ENCODE measurements around the gene MAP2K1.
"Not testable (repeated sequence)": the region's sequence is repeated elsewhere in the genome, so short reads cannot be mapped to it uniquely, and the experiment has no call there.

The MAP2K1 gene

GRCh38 chr15:66393037-66393436 is 6.3 kb downstream of the MAP2K1 start:
- DNase-seq (ENCODE audit: low read depth in 2 of 2), result not testable (repeated sequence)

DNA sequence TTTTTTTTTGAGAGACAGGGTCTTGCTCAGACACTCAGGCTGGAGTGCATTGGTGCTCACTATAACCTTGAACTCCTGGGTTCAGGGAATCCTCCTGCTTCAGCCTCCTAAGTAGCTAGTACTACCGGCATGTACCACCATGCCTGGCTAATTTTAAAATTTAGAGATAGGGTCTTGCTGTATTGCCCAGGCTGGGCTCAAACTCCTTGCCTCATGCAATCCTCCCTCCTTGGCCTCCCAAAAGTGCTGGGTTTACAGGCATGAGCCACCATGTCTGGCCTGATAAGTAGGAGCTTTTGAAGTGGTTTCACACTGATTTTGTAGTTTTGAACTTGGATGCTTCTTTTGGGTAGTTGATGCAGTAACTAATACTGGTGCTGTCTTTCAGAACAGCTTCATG is 7.8 kb downstream of the MAP2K1 start:
- DNase-seq (ENCODE audit: low read depth in 2 of 2), result no peak

GRCh38 chr15:66394915-66395314 is 8.2 kb downstream of the MAP2K1 start:
- no peak for DNase-seq (ENCODE audit: low read depth in 2 of 2)

DNA sequence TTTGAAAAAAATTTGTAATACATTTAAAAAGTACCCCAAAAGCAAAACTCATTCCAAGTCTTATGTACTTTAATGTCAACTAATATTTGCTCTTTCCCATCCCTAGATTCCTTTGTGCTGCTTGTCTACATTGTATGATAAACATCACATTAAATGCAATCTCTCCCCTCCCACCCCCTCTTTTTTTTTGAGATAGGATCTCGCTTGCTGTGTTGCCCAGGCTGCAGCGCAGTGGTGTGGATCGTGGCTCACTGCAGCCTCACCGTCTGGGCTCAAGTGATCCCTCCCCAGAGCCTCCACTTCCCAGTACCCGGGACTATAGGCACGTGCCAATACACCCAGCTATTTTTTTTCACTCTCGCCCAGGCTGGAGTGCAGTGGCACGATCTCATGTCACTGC is 12.6 kb downstream of the MAP2K1 start:
- no peak for DNase-seq (ENCODE audit: low read depth in 2 of 2)

DNA sequence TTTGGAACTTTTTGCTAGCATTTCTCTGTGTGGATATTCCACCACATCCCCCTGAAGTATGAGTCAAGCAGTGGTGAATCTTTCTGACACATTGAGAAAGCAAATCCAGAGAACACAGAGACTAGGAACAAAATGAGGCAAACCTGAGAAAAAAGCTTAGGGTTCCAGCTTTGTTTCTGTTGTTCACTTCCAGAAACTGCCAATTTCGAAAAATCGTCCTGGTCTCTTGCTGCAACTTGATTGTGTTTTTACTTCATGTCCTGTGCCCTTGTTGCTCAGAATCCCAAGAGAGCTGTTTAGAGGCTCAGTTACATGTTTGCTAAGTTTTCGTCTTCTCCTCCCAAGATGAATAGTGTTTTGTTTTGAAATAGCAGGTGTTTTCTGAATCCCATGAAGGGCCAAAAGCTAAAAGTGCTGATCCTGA is 13.7 kb downstream of the MAP2K1 start:
- no peak for DNase-seq (ENCODE audit: low read depth in 2 of 2)

- DNase-seq (ENCODE audit: low read depth in 2 of 2), result no peak
Measured at GRCh38 chr15:66401130-66402021, 14.7 kb downstream of the MAP2K1 start.

- no peak for DNase-seq (ENCODE audit: low read depth in 2 of 2)
Measured at GRCh38 chr15:66402761-66403284, 16.1 kb downstream of the MAP2K1 start.

GRCh38 chr15:66403323-66403722 is 16.6 kb downstream of the MAP2K1 start:
- no peak for DNase-seq (ENCODE audit: low read depth in 2 of 2)

GRCh38 chr15:66404122-66404521 is 17.4 kb downstream of the MAP2K1 start:
- DNase-seq (ENCODE audit: low read depth in 2 of 2), result no peak

GRCh38 chr15:66404532-66404931 is 17.8 kb downstream of the MAP2K1 start:
- no peak for DNase-seq (ENCODE audit: low read depth in 2 of 2)

DNA sequence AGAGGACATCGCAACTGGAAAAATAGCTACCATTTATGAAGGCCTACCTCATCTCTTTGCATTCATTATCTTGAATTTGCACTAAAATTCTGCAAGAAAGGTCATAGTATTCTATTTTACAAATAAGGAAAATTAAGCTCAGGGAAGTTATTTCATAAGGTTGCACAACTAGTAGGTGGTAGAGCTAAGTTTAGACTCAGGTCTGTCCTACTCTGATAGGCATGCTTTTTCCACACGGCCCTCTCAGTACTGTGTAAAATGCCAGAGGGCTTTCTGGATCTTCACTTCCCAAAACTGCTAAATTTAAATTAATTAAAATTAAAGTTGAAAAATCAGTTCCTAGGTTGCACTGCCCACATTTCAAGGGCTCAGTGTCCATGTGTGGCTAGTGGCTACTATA is 18.3 kb downstream of the MAP2K1 start:
- no peak for DNase-seq (ENCODE audit: low read depth in 2 of 2)

DNA sequence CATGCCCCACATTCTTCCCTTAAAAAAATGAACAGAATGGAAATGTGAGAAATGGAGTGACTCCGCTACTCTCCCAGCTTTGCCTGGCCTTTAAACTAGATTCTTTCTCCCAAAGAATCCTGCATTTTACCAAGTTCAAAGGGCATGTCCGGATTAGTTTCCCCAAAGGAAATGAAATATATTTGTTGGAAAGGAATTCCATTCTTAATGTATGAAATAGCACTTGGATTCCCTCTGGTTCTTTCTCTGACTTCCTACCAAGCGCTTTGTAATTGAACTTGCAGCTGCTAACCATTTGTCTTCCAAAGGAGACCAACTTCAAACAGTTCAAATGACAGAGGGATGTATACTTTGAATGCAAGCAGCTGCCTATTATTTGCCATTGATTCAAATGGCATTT is 18.9 kb downstream of the MAP2K1 start:
- DNase-seq (ENCODE audit: low read depth in 2 of 2), result no peak

DNA sequence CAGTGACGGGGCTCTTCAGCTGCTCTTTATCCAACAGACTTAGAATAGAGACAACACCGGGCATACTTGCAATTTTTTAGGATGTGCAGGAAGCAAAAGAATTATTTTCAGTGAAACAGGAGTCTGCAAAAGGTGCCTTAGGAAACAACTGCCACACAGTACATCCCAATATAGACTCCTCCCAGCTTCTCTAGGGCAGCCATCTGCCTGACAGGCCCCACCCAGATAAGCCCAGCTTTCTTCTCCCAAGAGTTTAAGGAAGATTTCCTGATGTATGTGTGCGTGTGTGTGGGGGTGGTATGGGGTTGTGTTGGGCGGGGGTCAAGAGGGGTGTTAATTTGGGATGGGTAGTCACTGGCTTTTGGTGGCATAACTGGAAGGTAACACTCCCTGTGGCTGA is 21.5 kb downstream of the MAP2K1 start:
- DNase-seq (ENCODE audit: low read depth in 2 of 2), result no peak

DNA sequence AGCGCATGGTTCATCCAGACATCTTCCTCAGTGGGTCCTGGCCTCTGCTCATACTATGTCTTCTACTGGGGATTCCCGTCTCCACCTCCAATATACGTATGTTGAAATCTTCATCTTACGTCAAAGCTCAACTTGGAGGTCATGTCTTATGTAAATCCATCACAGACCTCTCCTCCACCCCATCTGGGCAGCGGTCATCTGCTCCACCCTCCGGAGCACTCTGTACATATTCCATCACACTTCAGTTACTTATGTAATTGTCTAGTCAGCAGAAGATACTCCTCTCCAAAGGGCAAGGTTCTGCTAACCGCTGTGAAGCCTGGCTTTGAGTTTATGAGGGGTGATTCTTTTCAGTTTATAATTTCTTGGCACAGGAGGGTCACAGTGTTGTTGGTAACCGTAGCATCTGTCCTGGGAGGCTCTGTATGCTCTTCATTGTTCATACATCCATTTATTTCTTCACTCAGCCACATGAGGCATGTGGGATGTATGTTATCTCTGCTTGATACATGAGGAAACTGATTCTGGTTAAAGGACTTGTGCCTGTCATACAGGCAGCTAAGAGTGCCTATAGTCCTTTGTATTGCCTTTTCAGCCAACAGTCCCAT is 22.1 kb downstream of the MAP2K1 start:
- no peak for DNase-seq (ENCODE audit: low read depth in 2 of 2)

DNA sequence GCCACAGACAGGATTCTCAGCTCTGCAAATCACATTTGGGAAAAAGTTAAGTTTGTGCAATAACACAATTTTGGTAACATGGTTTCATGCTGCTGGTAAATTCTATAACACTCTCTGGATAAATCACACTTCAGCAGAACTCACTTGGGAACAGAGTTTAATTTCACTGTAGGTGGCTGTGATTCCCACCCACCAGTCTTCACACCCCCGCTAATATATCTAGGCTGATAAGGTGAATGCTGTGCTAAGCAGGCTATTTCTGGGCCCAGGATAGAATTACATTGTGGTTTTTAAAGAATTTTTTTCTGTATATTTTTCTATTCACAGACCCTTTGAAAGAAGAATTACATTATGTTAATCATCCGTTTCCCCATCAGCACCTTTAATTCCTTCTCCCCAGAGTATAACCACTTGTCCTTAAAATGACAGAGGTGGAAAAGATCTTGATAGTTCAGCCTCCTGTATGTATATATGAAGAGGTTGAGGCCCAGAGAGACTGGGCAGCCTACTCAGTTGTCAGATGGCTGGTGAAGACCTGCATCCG is 22.9 kb downstream of the MAP2K1 start:
- no peak for DNase-seq (ENCODE audit: low read depth in 2 of 2)

DNA sequence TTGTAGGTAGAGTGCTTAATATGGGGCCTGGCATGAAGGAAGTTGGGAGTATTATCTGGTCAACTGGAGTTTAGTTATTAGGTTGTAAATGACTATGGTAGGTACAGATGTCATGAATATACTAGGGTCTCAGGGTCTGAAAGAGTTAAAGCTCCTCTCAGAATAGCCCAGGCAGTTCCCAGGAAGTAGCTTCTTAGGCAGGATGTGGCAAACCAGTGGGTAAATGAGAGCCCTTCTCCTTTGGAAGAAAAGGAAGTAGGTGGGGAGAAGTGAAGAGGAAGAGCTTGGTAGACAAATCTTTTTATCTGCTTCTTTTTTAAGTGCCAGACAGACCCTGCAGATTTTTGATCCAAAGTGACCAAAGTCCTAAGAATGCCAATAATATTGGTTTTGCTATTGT is 24.5 kb downstream of the MAP2K1 start:
- DNase-seq (ENCODE audit: low read depth in 2 of 2), result no peak

DNA sequence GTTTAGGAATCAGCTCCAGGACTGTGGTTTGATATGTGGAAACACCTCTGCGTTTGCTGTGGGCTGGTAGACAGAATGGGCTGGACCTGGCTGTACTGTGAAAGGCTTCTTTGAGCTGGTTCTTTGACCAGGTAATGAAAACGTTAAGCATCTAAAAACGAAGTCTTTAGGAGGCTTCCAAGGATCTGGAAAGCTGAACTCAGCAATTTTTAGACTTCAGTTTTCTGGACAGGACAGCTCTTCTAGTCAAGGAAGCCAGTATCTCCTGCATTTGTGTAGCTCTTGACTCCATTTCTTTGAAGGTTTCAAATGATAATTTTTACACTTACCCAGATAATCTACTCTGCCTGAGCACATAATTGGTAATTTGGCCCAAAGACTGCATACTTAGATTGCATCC is 25.5 kb downstream of the MAP2K1 start:
- DNase-seq (ENCODE audit: low read depth in 2 of 2), result no peak

DNA sequence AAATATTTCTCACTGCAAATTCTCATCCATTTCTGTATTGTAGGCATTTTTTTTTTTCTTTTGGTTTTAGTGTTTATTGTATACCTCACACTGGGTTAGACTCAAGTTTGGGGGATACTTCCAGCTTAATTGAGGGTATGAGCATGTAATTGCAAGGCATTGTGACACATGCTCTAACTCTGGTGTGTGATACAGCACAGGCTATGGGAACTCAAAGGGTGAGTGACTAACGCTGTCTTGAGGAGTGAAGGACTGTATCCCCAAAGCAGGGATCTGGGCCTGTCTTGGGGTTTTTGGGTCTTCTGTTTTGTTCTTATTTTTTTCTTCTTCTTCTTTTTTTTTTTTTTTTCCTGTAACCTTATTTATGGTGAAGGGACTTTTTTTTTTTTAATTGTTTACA is 26.9 kb downstream of the MAP2K1 start:
- no peak for DNase-seq (ENCODE audit: low read depth in 2 of 2)

DNA sequence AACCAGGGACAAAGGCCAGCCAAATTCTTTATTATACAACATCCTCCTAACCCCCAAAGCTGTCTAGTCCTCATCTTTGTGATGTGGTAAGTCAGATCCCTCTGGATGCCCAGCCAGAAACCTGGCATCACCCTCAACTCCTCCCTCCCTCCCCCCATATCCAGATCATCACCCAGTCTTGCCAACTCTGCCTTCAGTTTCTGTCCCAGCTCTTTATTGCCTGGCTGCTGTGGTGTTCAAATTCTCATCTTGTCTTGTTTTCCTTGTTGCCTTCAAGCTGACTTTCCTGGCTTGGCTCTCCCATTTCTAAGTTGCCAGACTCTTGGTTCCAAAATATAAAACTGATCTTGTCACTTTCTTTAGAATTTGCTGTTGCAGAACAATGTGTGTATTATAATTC is 28.6 kb downstream of the MAP2K1 start:
- DNase-seq (ENCODE audit: low read depth in 2 of 2), result no peak

DNA sequence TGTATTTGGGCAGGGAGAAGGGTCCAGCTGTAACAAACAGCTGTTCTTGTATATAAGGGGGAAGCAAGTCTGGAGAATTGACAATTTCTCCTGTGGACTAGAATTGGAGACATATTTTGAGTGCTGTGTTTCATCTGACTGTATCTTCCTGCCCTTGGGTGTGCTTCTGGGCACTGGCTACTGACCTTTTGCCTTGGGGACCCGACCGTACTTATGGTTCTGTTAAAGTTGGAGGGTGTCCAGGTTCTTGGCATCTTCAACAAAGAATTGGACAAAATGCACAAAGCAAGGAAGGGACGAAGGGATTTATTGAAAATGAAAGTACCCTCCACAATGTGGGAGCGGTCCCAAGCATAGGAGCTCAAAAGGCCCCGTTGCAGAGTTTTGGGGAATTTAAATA is 31.0 kb downstream of the MAP2K1 start:
- DNase-seq (ENCODE audit: low read depth in 2 of 2), result no peak

GRCh38 chr15:66419471-66419870 is 32.8 kb downstream of the MAP2K1 start:
- no peak for DNase-seq (ENCODE audit: low read depth in 2 of 2)

- DNase-seq (ENCODE audit: low read depth in 2 of 2), result no peak
Measured at GRCh38 chr15:66422347-66422746, 35.6 kb downstream of the MAP2K1 start.

DNA sequence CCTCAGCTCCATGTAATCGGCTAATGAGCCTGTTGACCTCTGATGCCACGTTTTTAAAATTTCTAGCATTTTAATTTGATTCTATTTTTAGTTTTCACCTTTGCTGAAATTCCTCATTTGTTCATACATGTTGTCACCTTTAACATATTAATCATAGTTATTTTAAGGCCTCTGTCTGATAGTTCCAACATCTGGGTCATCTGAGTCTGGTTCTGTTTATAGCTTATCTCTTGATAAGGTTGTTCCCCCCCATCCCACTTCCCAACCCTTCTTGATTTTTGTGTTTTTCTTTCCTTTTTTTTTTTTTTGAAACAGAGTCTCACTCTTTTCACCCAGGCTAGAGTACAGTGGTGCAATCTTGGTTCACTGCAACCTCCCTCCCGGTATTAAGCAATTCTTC is 36.4 kb downstream of the MAP2K1 start:
- no peak for DNase-seq (ENCODE audit: low read depth in 2 of 2)
